ENCODE data around the gene TPPP2. TPM values are rescaled to one million over a fixed set of nuclear protein-coding genes. Genes with fewer than 3 reads are reported as not detected.

The TPPP2 gene
- total RNA-seq, 1 experiment from 2014 or later: not detected

- CTCF ChIA-PET: interaction anchor here (0.6 to 14.8 kb wide), 58 partner anchors 8 to 1443 kb away, joined by 3 to 391 read pairs (median 5); partner anchors contain the start of genes APEX1, ARHGEF40, RNASE13 and RNASE4
- POLR2A ChIA-PET: interaction anchor here (0.7 to 3.4 kb wide), 8 partner anchors 23 to 163 kb away, joined by 3 to 44 read pairs (median 4); partner anchors contain the start of genes ARHGEF40 and RNASE7
- BruUV-seq (replicated peaks): no TSS peak
- no peaks in the 10 kb centered on the region for H3K9me3 Mint-ChIP-seq (ENCODE audit: unreplicated experiment)
- no peak overlapping the region for H3K27ac Mint-ChIP-seq (ENCODE audit: low read depth, unreplicated experiment)
- no peak overlapping the region for H3K4me3 Mint-ChIP-seq (ENCODE audit: unreplicated experiment)
- H3K4me1 Mint-ChIP-seq (ENCODE audit: insufficient read depth, unreplicated experiment): peaks cover 7% of the 10 kb centered on the region
- peaks cover 33% of the 10 kb centered on the region for H3K27me3 Mint-ChIP-seq (ENCODE audit: insufficient read depth, unreplicated experiment)
- no peak for DNase-seq (ENCODE audit: unreplicated experiment)
- intact Hi-C loops (cut with micrococcal nuclease): no loop called here
- H3K36me3 Mint-ChIP-seq (ENCODE audit: insufficient read depth, unreplicated experiment): peaks cover 5% of the 10 kb centered on the region
- no peak for TF ChIP-seq CTCF (IDR thresholded peaks at IDR 0.05; ENCODE audit: unreplicated experiment)
Observed at GRCh38 chr14:21015312-21015711, 14.7 kb upstream of the TPPP2 start.

- H3K4me1 Mint-ChIP-seq (ENCODE audit: insufficient read depth, unreplicated experiment): peaks cover 7% of the 10 kb centered on the region
- ChIA-PET POLR2A (interaction anchor here (2.9 to 3.4 kb wide), 2 partner anchors 24 to 88 kb away, joined by 40 to 44 read pairs; partner anchors contain the start of gene RNASE7), CTCF (interaction anchor here (0.6 to 14.8 kb wide), 18 partner anchors 12 to 624 kb away, joined by 3 to 391 read pairs (median 16); partner anchors contain the start of genes RNASE13, RNASE7, SLC39A2 and TMEM253)
- H3K27ac Mint-ChIP-seq (ENCODE audit: low read depth, unreplicated experiment): no peak overlapping the region
- no peak for TF ChIP-seq CTCF (IDR thresholded peaks at IDR 0.05; ENCODE audit: unreplicated experiment)
- no TSS peak for BruUV-seq (replicated peaks)
- no peak overlapping the region for H3K4me3 Mint-ChIP-seq (ENCODE audit: unreplicated experiment)
- H3K27me3 Mint-ChIP-seq (ENCODE audit: insufficient read depth, unreplicated experiment): peaks cover 30% of the 10 kb centered on the region
- intact Hi-C loops (cut with micrococcal nuclease): no loop called here
- peaks cover 5% of the 10 kb centered on the region for H3K36me3 Mint-ChIP-seq (ENCODE audit: insufficient read depth, unreplicated experiment)
- no peaks in the 10 kb centered on the region for H3K9me3 Mint-ChIP-seq (ENCODE audit: unreplicated experiment)
- DNase-seq (ENCODE audit: unreplicated experiment): no peak
Observed at GRCh38 chr14:21016413-21017190, 13.4 kb upstream of the TPPP2 start.

GRCh38 chr14:21017528-21018245, 12.3 kb upstream of the TPPP2 start:
- Mint-ChIP-seq H3K27me3 (ENCODE audit: insufficient read depth, unreplicated experiment) (peaks cover 30% of the 10 kb centered on the region), H3K4me3 (ENCODE audit: unreplicated experiment) (no peak overlapping the region), H3K27ac (ENCODE audit: low read depth, unreplicated experiment) (no peak overlapping the region), H3K9me3 (ENCODE audit: unreplicated experiment) (no peaks in the 10 kb centered on the region), H3K4me1 (ENCODE audit: insufficient read depth, unreplicated experiment) (peaks cover 7% of the 10 kb centered on the region), H3K36me3 (ENCODE audit: insufficient read depth, unreplicated experiment) (no peaks in the 10 kb centered on the region)
- no peak for DNase-seq (ENCODE audit: unreplicated experiment)
- intact Hi-C loops (cut with micrococcal nuclease): no loop called here
- ChIA-PET POLR2A (no interaction called here), CTCF (interaction anchor here (0.8 to 14.8 kb wide), 10 partner anchors 9 to 87 kb away, joined by 3 to 391 read pairs (median 13); partner anchors contain the start of genes RNASE7, SLC39A2 and TMEM253)
- no peak for TF ChIP-seq CTCF (IDR thresholded peaks at IDR 0.05; ENCODE audit: unreplicated experiment)
- BruUV-seq (replicated peaks): no TSS peak

- ChIA-PET CTCF (interaction anchor here (0.7 to 14.8 kb wide), 12 partner anchors 10 to 222 kb away, joined by 3 to 391 read pairs (median 10); partner anchors contain the start of genes RNASE7, SLC39A2 and TMEM253), POLR2A (no interaction called here)
- H3K36me3 Mint-ChIP-seq (ENCODE audit: insufficient read depth, unreplicated experiment): no peaks in the 10 kb centered on the region
- H3K4me3 Mint-ChIP-seq (ENCODE audit: unreplicated experiment): no peak overlapping the region
- intact Hi-C loops (cut with micrococcal nuclease): no loop called here
- peaks cover 7% of the 10 kb centered on the region for H3K4me1 Mint-ChIP-seq (ENCODE audit: insufficient read depth, unreplicated experiment)
- peaks cover 30% of the 10 kb centered on the region for H3K27me3 Mint-ChIP-seq (ENCODE audit: insufficient read depth, unreplicated experiment)
- DNase-seq (ENCODE audit: unreplicated experiment): no peak
- H3K27ac Mint-ChIP-seq (ENCODE audit: low read depth, unreplicated experiment): no peak overlapping the region
- TF ChIP-seq CTCF (IDR thresholded peaks at IDR 0.05; ENCODE audit: unreplicated experiment): no peak
- no TSS peak for BruUV-seq (replicated peaks)
- no peaks in the 10 kb centered on the region for H3K9me3 Mint-ChIP-seq (ENCODE audit: unreplicated experiment)
Observed at GRCh38 chr14:21018286-21018685, 11.7 kb upstream of the TPPP2 start.

Data from MCF 10A (cell line).